ENCODE results near the gene PRKAG2. TPM values are rescaled to one million over a fixed set of nuclear protein-coding genes. Genes with fewer than 3 reads are reported as not detected.
"Not testable (repeated sequence)": the region's sequence is repeated elsewhere in the genome, so short reads cannot be mapped to it uniquely, and the experiment has no call there.

The PRKAG2 gene
- total RNA-seq, 4 donors from 2014 or later: 25.1 to 57.8 (median 46.7) TPM

DNA sequence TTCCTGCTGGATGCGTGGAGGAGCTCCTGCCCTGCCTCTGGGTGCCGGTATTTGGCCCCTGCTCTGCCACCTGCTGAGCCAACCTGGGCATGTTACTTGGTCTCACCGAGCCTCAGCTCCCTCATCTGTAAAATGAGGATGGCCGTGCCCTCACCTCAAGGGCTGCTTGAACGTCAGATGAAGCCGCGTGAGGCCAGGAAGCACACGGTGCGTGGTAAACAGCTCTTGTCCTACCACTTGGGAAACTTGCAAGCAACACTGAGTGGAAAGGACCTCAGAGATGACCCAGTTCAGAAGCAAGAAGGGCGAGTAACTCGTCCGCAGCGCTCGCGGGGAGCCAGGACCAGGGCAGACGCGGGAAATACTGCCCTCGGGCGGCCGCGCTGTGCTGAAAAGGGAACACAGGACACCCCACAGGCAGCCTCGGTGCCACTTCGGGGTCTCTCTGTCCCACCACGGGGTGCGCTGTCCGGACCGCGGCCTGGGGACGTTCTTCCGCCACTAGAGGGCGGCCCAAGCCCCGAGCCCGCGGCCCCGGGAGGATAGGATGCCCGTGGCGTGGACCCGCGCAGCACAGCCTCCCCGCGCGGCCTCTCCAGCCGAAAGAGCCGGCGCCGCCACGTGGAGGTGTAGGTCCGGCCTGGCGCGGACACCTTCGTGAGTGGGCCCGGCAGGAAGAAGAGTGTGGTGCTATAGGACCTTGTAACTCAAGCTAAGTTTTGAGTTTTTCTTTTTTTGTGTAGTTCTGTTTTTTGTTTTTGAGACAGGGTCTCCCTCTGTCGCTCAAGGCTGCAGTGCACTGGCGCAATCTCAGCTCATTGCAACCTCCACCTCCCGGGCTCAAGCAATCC lies 94.1 kb downstream of the PRKAG2 start:
- Histone ChIP-seq H3K4me1 (peaks cover 0 to 9% (median 8%) of the 10 kb centered on the region in 4 donors), H3K9me3 (no peaks in the 10 kb centered on the region), H3K4me3 (peak overlapping the region in 1 of 4 donors; percentile 22), H3K36me3 (peaks cover 0 to 3% (median 0%) of the 10 kb centered on the region in 4 donors), H3K27ac (no peak overlapping the region), H3K27me3 (no peaks in the 10 kb centered on the region)
- in situ Hi-C loops (cut with MboI; ENCODE audit: low pct_ligation_motif_present in 1 of 4, low pct_unique_long_range_greater_than_20kb in 1 of 4, low sequenced_read_pairs in 3 of 4): loop anchor here in 3 of 4 donors (10.0 to 25.0 kb wide), 2 partner anchors 152 to 154 kb away; no protein-coding TSS in a partner anchor
- WGBS, 2 donors (ENCODE audit: low coverage in 1 of 2): 40 to 46% methylated on average over 1 to 55 of the region's 55 CpGs
- peak; percentile 69 for DNase-seq
- TF ChIP-seq EP300 (IDR thresholded peaks at IDR 0.05; ENCODE audit: low read depth): no peak
- TF ChIP-seq POLR2AphosphoS5 (IDR thresholded peaks at IDR 0.05): no peak
- peak; percentile 67 to 89 (median 80) for TF ChIP-seq CTCF (IDR thresholded peaks at IDR 0.05)
- TF ChIP-seq POLR2A (IDR thresholded peaks at IDR 0.05): no peak
- intact Hi-C loops (cut with DNase I; ENCODE audit: low total_unique reads): loop anchor here (10.0 kb wide), 1 partner anchor 152 kb away; no protein-coding TSS in a partner anchor

- DNase-seq, H3K27me3 ChIP-seq, H3K36me3 ChIP-seq, H3K27ac ChIP-seq, H3K9me3 ChIP-seq, H3K4me1 ChIP-seq, H3K4me3 ChIP-seq: not testable (repeated sequence)
- intact Hi-C loops (cut with DNase I; ENCODE audit: low total_unique reads) (loop anchor here (10.0 kb wide), 1 partner anchor 153 kb away; no protein-coding TSS in a partner anchor), in situ Hi-C loops (cut with MboI; ENCODE audit: low pct_ligation_motif_present in 1 of 4, low pct_unique_long_range_greater_than_20kb in 1 of 4, low sequenced_read_pairs in 3 of 4) (loop anchor here in 3 of 4 donors (10.0 to 25.0 kb wide), 2 partner anchors 153 to 155 kb away; no protein-coding TSS in a partner anchor)
- WGBS, 2 donors (ENCODE audit: low coverage in 1 of 2): 88 to 89% methylated on average over 1 to 4 of the region's 4 CpGs
These were observed 94.7 kb downstream of the PRKAG2 start for GRCh38 chr7:151782256-151782597.

DNA sequence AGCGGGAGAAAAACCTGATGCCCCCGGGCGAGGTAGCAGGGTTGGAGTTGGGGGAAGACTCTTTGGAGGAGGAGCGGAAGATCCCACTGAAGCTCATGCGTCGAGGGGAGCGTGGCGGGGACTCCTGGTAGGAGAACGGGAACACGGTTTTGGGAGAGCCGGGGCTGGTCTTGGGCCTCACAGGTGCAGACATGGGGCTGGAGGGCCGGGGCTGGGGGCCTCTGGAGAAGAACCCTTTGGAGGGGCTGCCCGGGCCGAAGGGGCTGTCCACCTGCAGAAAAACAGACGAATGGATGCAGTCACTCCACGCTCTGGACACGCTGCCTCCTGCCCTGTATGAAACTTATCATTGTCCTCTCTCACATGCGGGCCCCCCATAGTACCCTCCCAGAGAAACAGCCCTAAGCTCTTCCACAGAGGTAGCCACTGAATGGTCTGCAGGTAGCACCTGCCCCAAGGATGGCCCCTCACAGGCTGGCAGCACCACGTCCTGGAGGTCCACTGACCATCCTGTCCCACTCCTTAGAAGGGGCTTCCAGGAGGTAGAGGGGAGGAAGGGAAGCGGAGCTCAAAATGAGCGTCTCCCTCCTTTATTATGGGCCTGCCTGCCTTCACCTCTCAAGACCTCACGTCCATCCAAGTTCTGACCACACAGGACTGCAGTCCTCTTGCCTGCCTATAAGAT lies 95.6 kb downstream of the PRKAG2 start:
- no peak for DNase-seq
- Histone ChIP-seq H3K36me3 (peaks cover 0 to 3% (median 0%) of the 10 kb centered on the region in 4 donors), H3K9me3 (no peaks in the 10 kb centered on the region), H3K27ac (no peak overlapping the region), H3K27me3 (no peaks in the 10 kb centered on the region), H3K4me3 (no peak overlapping the region), H3K4me1 (peaks cover 0 to 9% (median 8%) of the 10 kb centered on the region in 4 donors)
- in situ Hi-C loops (cut with MboI; ENCODE audit: low pct_ligation_motif_present in 1 of 4, low pct_unique_long_range_greater_than_20kb in 1 of 4, low sequenced_read_pairs in 3 of 4) (loop anchor here in 3 of 4 donors (10.0 to 25.0 kb wide), 2 partner anchors 153 to 156 kb away; no protein-coding TSS in a partner anchor), intact Hi-C loops (cut with DNase I; ENCODE audit: low total_unique reads) (loop anchor here (10.0 kb wide), 1 partner anchor 153 kb away; no protein-coding TSS in a partner anchor)
- no peak for TF ChIP-seq POLR2A (IDR thresholded peaks at IDR 0.05)
- no peak for TF ChIP-seq POLR2AphosphoS5 (IDR thresholded peaks at IDR 0.05)
- no peak for TF ChIP-seq EP300 (IDR thresholded peaks at IDR 0.05; ENCODE audit: low read depth)
- TF ChIP-seq CTCF (IDR thresholded peaks at IDR 0.05): no peak
- 95 to 100% methylated on average over 6 to 22 of the region's 22 CpGs for WGBS, 2 donors (ENCODE audit: low coverage in 1 of 2)

DNA sequence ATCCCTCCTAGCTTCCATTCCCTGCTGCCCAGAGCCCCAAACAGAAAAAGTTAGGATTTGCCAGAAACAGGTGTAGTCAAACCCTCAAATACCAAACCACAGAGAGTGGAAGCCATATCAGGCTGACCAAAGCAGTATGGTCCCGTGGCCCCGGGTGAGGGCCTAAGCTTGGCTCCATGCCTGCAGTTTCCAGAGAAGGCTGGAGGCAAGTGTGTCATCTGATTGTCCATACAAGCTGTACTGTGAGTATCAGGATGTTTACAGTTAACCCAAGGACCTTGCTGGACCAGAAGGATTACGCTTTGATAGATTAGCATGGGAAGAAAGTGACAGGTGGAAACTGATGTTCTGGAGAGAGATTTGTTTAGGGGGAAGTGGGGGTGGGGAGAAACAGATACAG lies 96.3 kb downstream of the PRKAG2 start:
- peaks cover 0 to 9% (median 8%) of the 10 kb centered on the region in 4 donors for H3K4me1 ChIP-seq
- H3K27ac ChIP-seq: no peak overlapping the region
- H3K9me3 ChIP-seq: no peaks in the 10 kb centered on the region
- in situ Hi-C loops (cut with MboI; ENCODE audit: low pct_ligation_motif_present in 1 of 4, low pct_unique_long_range_greater_than_20kb in 1 of 4, low sequenced_read_pairs in 3 of 4): loop anchor here in 3 of 4 donors (10.0 to 25.0 kb wide), 2 partner anchors 154 to 157 kb away; no protein-coding TSS in a partner anchor
- WGBS, 2 donors (ENCODE audit: low coverage in 1 of 2): 80% methylated on average over 3 of the region's 3 CpGs; no CpG with 5 or more reads in 1 of the 2 donors
- peaks cover 0 to 3% (median 0%) of the 10 kb centered on the region in 4 donors for H3K36me3 ChIP-seq
- DNase-seq: no peak
- no peaks in the 10 kb centered on the region for H3K27me3 ChIP-seq
- no peak for TF ChIP-seq POLR2A (IDR thresholded peaks at IDR 0.05)
- H3K4me3 ChIP-seq: no peak overlapping the region
- intact Hi-C loops (cut with DNase I; ENCODE audit: low total_unique reads): loop anchor here (10.0 kb wide), 1 partner anchor 154 kb away; no protein-coding TSS in a partner anchor

Measured in transverse colon (tissue), 4 donors.